ENCODE results near the gene OR10A2. TPM values are rescaled to one million over a fixed set of nuclear protein-coding genes. Genes with fewer than 3 reads are reported as not detected.

OR10A2 gene
- total and polyA plus RNA-seq, 8 donors, result not detected

- H3K4me3 ChIP-seq, result no peak overlapping the region
- H3K9me3 ChIP-seq, result no peaks in the 10 kb centered on the region
- no peaks in the 10 kb centered on the region for H3K4me1 ChIP-seq
- no peak for TF ChIP-seq EP300 (IDR thresholded peaks at IDR 0.05)
- no peak for TF ChIP-seq CTCF (IDR thresholded peaks at IDR 0.05)
- TF ChIP-seq POLR2AphosphoS5 (IDR thresholded peaks at IDR 0.05), result no peak
- TF ChIP-seq POLR2A (IDR thresholded peaks at IDR 0.05), result no peak
- 62 to 76% (median 70%) methylated on average over 5 of the region's 5 CpGs for WGBS, 5 donors
- H3K27me3 ChIP-seq, result no peaks in the 10 kb centered on the region
- H3K36me3 ChIP-seq, result no peaks in the 10 kb centered on the region
- no peak overlapping the region for H3K27ac ChIP-seq
- intact Hi-C loops (cut with DNase I; ENCODE audit: low total_unique reads), result no loop called here
- no peak for DNase-seq
These were observed 38.6 kb upstream of the OR10A2 start for GRCh38 chr11:6824136-6824823.

DNA sequence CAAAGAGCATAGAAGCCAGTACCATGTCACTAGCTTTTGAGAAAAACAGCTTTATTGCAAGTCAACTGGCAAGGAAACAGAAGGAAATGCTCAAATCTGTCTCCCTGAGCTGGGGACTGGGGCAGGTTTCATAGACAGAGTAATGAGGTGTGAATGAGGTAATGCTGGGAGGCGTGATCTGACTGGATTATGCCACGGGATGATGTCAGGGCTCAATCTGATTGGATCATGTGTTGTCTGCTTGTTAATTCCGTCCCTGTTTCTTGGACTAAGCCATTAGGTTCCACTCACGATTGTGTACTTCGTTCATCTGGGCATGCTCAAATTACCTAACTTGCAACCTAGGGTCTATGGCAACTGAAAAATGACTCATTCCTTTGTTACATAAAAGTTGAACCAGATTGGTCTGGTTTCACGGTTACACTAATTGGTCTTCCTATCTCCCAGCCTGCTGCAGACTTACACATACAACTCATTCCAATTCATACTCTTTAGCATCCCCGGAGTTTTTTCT is 37.6 kb upstream of the OR10A2 start:
- Histone ChIP-seq H3K9me3 (no peaks in the 10 kb centered on the region), H3K27me3 (no peaks in the 10 kb centered on the region), H3K27ac (no peak overlapping the region), H3K4me3 (no peak overlapping the region), H3K4me1 (no peaks in the 10 kb centered on the region), H3K36me3 (no peaks in the 10 kb centered on the region)
- no peak for DNase-seq
- TF ChIP-seq CTCF (IDR thresholded peaks at IDR 0.05), result no peak
- TF ChIP-seq EP300 (IDR thresholded peaks at IDR 0.05), result no peak
- TF ChIP-seq POLR2AphosphoS5 (IDR thresholded peaks at IDR 0.05), result no peak
- TF ChIP-seq POLR2A (IDR thresholded peaks at IDR 0.05), result no peak
- intact Hi-C loops (cut with DNase I; ENCODE audit: low total_unique reads), result no loop called here
- WGBS, 5 donors, result 69 to 76% (median 75%) methylated on average over 7 of the region's 7 CpGs

- H3K27me3 ChIP-seq, result peaks cover 0 to 4% (median 0%) of the 10 kb centered on the region in 3 donors
- intact Hi-C loops (cut with DNase I; ENCODE audit: low total_unique reads), result no loop called here
- no peak for DNase-seq
- TF ChIP-seq CTCF (IDR thresholded peaks at IDR 0.05), result no peak
- TF ChIP-seq POLR2AphosphoS5 (IDR thresholded peaks at IDR 0.05), result no peak
- no peak for TF ChIP-seq POLR2A (IDR thresholded peaks at IDR 0.05)
- TF ChIP-seq EP300 (IDR thresholded peaks at IDR 0.05), result no peak
- 69 to 91% (median 75%) methylated on average over 1 of the region's 1 CpG for WGBS, 5 donors
- H3K36me3 ChIP-seq, result no peaks in the 10 kb centered on the region
- H3K4me3 ChIP-seq, result no peak overlapping the region
- H3K27ac ChIP-seq, result no peak overlapping the region
- H3K9me3 ChIP-seq, result no peaks in the 10 kb centered on the region
- H3K4me1 ChIP-seq, result no peaks in the 10 kb centered on the region
These were observed 34.8 kb upstream of the OR10A2 start for GRCh38 chr11:6828103-6828502.

GRCh38 chr11:6833356-6833755 is 29.5 kb upstream of the OR10A2 start:
- 69 to 83% (median 81%) methylated on average over 6 of the region's 6 CpGs for WGBS, 5 donors
- no peaks in the 10 kb centered on the region for H3K36me3 ChIP-seq
- no peak overlapping the region for H3K27ac ChIP-seq
- intact Hi-C loops (cut with DNase I; ENCODE audit: low total_unique reads), result no loop called here
- TF ChIP-seq CTCF (IDR thresholded peaks at IDR 0.05), result no peak
- TF ChIP-seq POLR2A (IDR thresholded peaks at IDR 0.05), result no peak
- TF ChIP-seq EP300 (IDR thresholded peaks at IDR 0.05), result no peak
- no peak for TF ChIP-seq POLR2AphosphoS5 (IDR thresholded peaks at IDR 0.05)
- no peaks in the 10 kb centered on the region for H3K4me1 ChIP-seq
- H3K27me3 ChIP-seq, result peaks cover 0 to 4% (median 0%) of the 10 kb centered on the region in 3 donors
- H3K9me3 ChIP-seq, result no peaks in the 10 kb centered on the region
- DNase-seq, result no peak
- no peak overlapping the region for H3K4me3 ChIP-seq
